Thoracic aorta (tissue), 2 donors: Measurements from ENCODE around the gene VKORC1L1. TPM values are rescaled to one million over a fixed set of nuclear protein-coding genes. Genes with fewer than 3 reads are reported as not detected.
"Not testable (repeated sequence)": the region's sequence is repeated elsewhere in the genome, so short reads cannot be mapped to it uniquely, and the experiment has no call there.

ENCODE experiments used
- ATAC-seq: fragments of 150-250 bp; one replicate; pipeline ENCODE4 v1.8.0; 2017; ENCODE audit warnings: low read depth; ENCODE audit not compliant: insufficient number of reproducible peaks, low FRiP score
- DNase-seq: peaks from one replicate; pipeline ENCODE4 v3.0.0-alpha.2; 2020; ENCODE audit warnings: low spot score
- H3K27ac ChIP-seq, 2 donors: fragments of 200-600 bp; sonication (generic); 1 replicate in 1 of 2; 2 replicates in 1 of 2; pipeline ENCODE4 v1.5.1; 2016; ENCODE audit warnings: mild to moderate bottlenecking in 2 of 2, moderate library complexity in 2 of 2
- H3K27me3 ChIP-seq: fragments of 200-600 bp; sonication (generic); replicated peaks from 2 replicates; pipeline ENCODE4 v1.6.0; 2016; ENCODE audit warnings: mild to moderate bottlenecking; ENCODE audit not compliant: insufficient read depth
- H3K36me3 ChIP-seq: fragments of 200-600 bp; sonication (generic); one replicate; pipeline ENCODE4 v1.5.1; 2016
- H3K4me1 ChIP-seq, 2 donors: fragments of 200-600 bp; sonication (generic); 1 replicate in 1 of 2; 2 replicates in 1 of 2; pipeline versions ENCODE4 v1.5.1 to v1.6.0; 2016; ENCODE audit warnings: low read depth in 2 of 2, mild to moderate bottlenecking in 1 of 2; ENCODE audit not compliant: control insufficient read depth in 1 of 2
- H3K4me3 ChIP-seq: fragments of 200-600 bp; sonication (generic); 2 replicates; pipeline ENCODE4 v1.5.1; 2016; ENCODE audit warnings: mild to moderate bottlenecking
- H3K9me3 ChIP-seq: fragments of 200-600 bp; sonication (generic); 2 replicates; pipeline ENCODE4 v1.5.1; 2016
- CTCF ChIP-seq: fragments of 200-600 bp; sonication (generic); IDR thresholded peaks from one replicate; pipeline ENCODE4 v1.5.1; 2019; ENCODE audit warnings: antibody characterized with exemption
- total RNA-seq, 2 donors: library from RNA; depleted of rRNA; stranded (reverse); fragments of >200 nt; gene quantifications; one replicate each; pipeline versions ENCODE4 v1.1.0 to v1.2.3, GENCODE V29; 2016

Gene VKORC1L1
- total RNA-seq = 10 to 100 TPM; 15.6 to 20.9 TPM

DNA sequence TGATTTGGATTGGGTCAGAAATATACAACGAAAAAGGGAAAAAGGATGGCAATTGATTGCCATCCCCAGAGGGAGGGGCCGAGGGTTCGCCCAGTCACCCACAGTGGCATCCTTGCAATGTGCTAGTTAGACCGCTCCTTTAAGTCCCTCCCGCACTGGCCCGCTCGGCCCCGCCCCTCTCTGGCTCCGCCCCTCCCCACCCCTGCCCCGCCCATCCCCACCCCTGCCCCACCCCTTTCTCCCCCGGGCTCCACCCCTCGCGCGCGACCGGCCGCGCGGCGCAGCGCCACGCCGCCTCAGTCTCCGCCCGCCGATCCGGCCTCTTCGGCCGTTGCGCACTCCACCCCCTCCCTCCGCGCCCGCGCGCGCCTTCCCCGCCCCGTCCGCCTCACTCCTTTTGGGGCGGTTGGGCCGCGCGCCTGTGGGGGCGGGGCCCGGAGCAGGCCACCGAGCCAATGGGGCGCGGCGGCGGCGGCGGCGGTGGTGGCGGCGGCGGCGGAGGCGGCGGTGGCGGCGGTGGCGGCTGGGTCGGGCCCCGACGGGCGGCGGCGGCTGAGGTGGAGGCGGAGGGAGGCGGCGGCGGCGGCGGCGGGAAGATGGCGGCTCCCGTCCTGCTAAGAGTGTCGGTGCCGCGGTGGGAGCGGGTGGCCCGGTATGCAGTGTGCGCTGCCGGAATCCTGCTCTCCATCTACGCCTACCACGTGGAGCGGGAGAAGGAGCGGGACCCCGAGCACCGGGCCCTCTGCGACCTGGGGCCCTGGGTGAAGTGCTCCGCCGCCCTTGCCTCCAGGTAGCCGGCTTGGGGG, at the start of gene VKORC1L1:
Gene VKORC1L1 (plus strand): TSS at position 299 of the 806 bp plus-strand sequence. CDS start 298 bp downstream, at position 597.
- Histone ChIP-seq H3K4me3 (peak within 1 kb of the TSS; percentile 98), H3K27me3 (no peaks in the 10 kb centered on the region), H3K4me1 (peaks cover 4 to 5% of the 10 kb centered on the region in 2 donors), H3K9me3 (no peaks in the 10 kb centered on the region), H3K27ac (peak within 1 kb of the TSS; percentile 65 to 71), H3K36me3 (no peaks in the 10 kb centered on the region)
- peak; percentile 75 for DNase-seq
- TF ChIP-seq CTCF = no peak
- peak; percentile 95 for ATAC-seq

- no peak for TF ChIP-seq CTCF
- ATAC-seq (no peak), DNase-seq (no peak)
- Histone ChIP-seq H3K27ac (no peak overlapping the region), H3K9me3 (no peaks in the 10 kb centered on the region), H3K4me1 (no peaks in the 10 kb centered on the region), H3K4me3 (no peak overlapping the region), H3K27me3 (no peaks in the 10 kb centered on the region), H3K36me3 (no peaks in the 10 kb centered on the region)
Measured at GRCh38 chr7:65827366-65827765, 45.5 kb upstream of the VKORC1L1 start.

DNA sequence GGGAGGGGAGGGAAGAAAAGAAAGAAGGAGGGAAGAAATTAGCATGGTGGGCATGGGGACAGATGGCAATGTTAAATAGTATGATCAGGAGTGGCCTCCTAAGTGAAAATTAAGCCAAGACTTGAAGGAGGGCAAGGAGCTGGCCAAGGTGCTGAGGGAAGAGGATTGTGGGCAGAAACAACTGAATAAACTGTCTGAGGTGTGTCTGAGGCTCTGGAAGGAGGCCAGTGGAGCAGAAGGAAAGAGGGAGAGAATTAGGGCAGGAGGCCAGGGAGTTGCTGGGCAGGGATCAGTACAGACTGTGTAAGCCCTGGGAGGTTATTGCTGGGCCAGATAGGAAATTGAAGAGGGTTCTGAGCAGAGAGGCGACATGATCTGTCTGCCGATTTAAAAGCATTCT, 40.6 kb upstream of the VKORC1L1 start:
- ATAC-seq (no peak), DNase-seq (no peak)
- no peaks in the 10 kb centered on the region for H3K4me1 ChIP-seq
- no peaks in the 10 kb centered on the region for H3K9me3 ChIP-seq
- TF ChIP-seq CTCF = no peak
- H3K36me3 ChIP-seq = no peaks in the 10 kb centered on the region
- no peak overlapping the region for H3K4me3 ChIP-seq
- no peaks in the 10 kb centered on the region for H3K27me3 ChIP-seq
- H3K27ac ChIP-seq = no peak overlapping the region

DNA sequence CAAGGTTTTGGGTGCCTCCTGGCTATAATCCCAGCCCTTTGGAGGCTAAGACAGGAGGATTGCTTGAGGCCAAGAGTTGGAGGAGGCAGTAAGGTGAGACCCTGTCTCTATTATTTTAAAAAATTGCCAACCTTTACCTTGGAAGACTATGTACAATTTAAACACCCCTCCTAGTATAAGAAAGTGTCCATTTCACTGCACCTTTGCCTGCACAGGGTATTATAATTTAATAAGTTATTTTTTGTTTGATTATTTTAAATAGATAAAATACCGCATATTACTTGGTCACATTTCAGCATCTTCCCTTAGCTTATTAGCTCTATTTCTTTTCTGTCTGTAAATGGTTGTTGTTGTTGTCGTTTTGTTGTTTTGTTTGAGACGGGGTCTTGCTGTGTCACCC, 36.2 kb upstream of the VKORC1L1 start:
- not testable (repeated sequence) for H3K36me3 ChIP-seq, H3K4me3 ChIP-seq, DNase-seq, H3K9me3 ChIP-seq, H3K27ac ChIP-seq, H3K4me1 ChIP-seq, ATAC-seq, H3K27me3 ChIP-seq

GRCh38 chr7:65837541-65837956, 35.3 kb upstream of the VKORC1L1 start:
- H3K4me3 ChIP-seq, H3K36me3 ChIP-seq, H3K4me1 ChIP-seq, H3K27me3 ChIP-seq, DNase-seq, ATAC-seq, H3K9me3 ChIP-seq, H3K27ac ChIP-seq: not testable (repeated sequence)

DNA sequence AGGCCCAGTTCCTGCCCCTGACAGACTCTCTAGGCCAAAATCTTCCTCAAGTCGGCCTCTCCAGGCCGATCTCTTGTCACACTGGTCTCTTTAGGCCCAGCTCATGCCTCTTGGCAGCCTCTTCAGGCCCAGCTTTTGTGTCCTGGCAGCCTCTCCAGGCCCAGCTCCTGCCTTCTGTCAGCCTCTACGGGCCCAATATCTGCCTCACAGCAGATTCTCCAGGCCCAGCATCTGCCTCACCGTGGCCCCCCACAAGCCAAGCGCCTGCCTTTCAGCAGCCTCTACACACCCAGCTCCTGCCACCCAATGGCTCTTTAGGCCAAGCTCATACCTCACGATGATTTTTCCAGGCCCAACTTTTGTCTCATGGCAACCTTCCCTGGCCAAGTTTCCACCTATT, 33.0 kb upstream of the VKORC1L1 start:
- Histone ChIP-seq H3K27ac (no peak overlapping the region), H3K4me1 (no peaks in the 10 kb centered on the region), H3K9me3 (no peaks in the 10 kb centered on the region), H3K27me3 (no peaks in the 10 kb centered on the region), H3K36me3 (no peaks in the 10 kb centered on the region), H3K4me3 (no peak overlapping the region)
- DNase-seq (no peak), ATAC-seq (no peak)
- TF ChIP-seq CTCF = no peak
